Esophagus mucosa (tissue), 1 donor: ENCODE measurements around the gene AP2S1. TPM values are rescaled to one million over a fixed set of nuclear protein-coding genes. Genes with fewer than 3 reads are reported as not detected.
A peak's percentile ranks its signal among the peaks of the same experiment; 100 is the strongest.
"Not testable (repeated sequence)": the region's sequence is repeated elsewhere in the genome, so short reads cannot be mapped to it uniquely, and the experiment has no call there.

Experiments
- ATAC-seq: fragments of 200-7000 bp; cut with Tn5 transposase; one replicate; pipeline ENCODE4 v1.9.1; 2020
- total RNA-seq: library from RNA; stranded (reverse); gene quantifications from one replicate; pipeline ENCODE4 v1.2.4, GENCODE V29; 2023
- donor health status: DM: yes; HTN: yes; CAD: no.

AP2S1 gene
- total RNA-seq, 1 donor from 2014 or later, result 206 TPM

GRCh38 chr19:46840498-46840942, 10.1 kb downstream of the AP2S1 start:
- peak; percentile 63 for ATAC-seq

GRCh38 chr19:46839752-46840497, 10.7 kb downstream of the AP2S1 start:
- peak; percentile 81 for ATAC-seq

GRCh38 chr19:46838160-46838559, 12.5 kb downstream of the AP2S1 start:
- no peak for ATAC-seq

GRCh38 chr19:46834984-46835383, 15.7 kb downstream of the AP2S1 start:
- ATAC-seq, result no peak

- ATAC-seq, result no peak
Observed at GRCh38 chr19:46834121-46834520, 16.5 kb downstream of the AP2S1 start.

GRCh38 chr19:46830864-46831263, 19.8 kb downstream of the AP2S1 start:
- ATAC-seq, result no peak

GRCh38 chr19:46828484-46828883, 22.2 kb downstream of the AP2S1 start:
- ATAC-seq, result no peak

GRCh38 chr19:46825731-46826055, 25.0 kb downstream of the AP2S1 start:
- peak; percentile 20 for ATAC-seq

GRCh38 chr19:46824890-46825730, 25.5 kb downstream of the AP2S1 start:
- no peak for ATAC-seq

GRCh38 chr19:46823049-46823448, 27.6 kb downstream of the AP2S1 start:
- no peak for ATAC-seq

- not testable (repeated sequence) for ATAC-seq
Observed at GRCh38 chr19:46822410-46822787, 28.2 kb downstream of the AP2S1 start.

- ATAC-seq, result peak; percentile 55
Observed at GRCh38 chr19:46821512-46822409, 28.9 kb downstream of the AP2S1 start.

- ATAC-seq, result no peak
Observed at GRCh38 chr19:46818812-46819211, 31.8 kb downstream of the AP2S1 start.

- no peak for ATAC-seq
Observed at GRCh38 chr19:46815833-46816627, 34.6 kb downstream of the AP2S1 start.

- ATAC-seq, result no peak
Observed at GRCh38 chr19:46813839-46814358, 36.7 kb downstream of the AP2S1 start.

- peak; percentile 23 for ATAC-seq
Observed at GRCh38 chr19:46812977-46813838, 37.4 kb downstream of the AP2S1 start.

- peak; percentile 22 for ATAC-seq
Observed at GRCh38 chr19:46809534-46810272, 40.9 kb downstream of the AP2S1 start.

- ATAC-seq, result peak; percentile 35
Observed at GRCh38 chr19:46806656-46807055, 44.0 kb downstream of the AP2S1 start.

GRCh38 chr19:46804432-46804831, 46.2 kb downstream of the AP2S1 start:
- ATAC-seq, result not testable (repeated sequence)

- ATAC-seq, result no peak
Observed at GRCh38 chr19:46803555-46803954, 47.1 kb downstream of the AP2S1 start.
